Measurements from ENCODE around the gene CRHR2. TPM values are rescaled to one million over a fixed set of nuclear protein-coding genes. Genes with fewer than 3 reads are reported as not detected.

Gene CRHR2
- total and polyA plus RNA-seq, 2 of the 4 experiments (the other 2 are of a cell fraction), result not detected

DNA sequence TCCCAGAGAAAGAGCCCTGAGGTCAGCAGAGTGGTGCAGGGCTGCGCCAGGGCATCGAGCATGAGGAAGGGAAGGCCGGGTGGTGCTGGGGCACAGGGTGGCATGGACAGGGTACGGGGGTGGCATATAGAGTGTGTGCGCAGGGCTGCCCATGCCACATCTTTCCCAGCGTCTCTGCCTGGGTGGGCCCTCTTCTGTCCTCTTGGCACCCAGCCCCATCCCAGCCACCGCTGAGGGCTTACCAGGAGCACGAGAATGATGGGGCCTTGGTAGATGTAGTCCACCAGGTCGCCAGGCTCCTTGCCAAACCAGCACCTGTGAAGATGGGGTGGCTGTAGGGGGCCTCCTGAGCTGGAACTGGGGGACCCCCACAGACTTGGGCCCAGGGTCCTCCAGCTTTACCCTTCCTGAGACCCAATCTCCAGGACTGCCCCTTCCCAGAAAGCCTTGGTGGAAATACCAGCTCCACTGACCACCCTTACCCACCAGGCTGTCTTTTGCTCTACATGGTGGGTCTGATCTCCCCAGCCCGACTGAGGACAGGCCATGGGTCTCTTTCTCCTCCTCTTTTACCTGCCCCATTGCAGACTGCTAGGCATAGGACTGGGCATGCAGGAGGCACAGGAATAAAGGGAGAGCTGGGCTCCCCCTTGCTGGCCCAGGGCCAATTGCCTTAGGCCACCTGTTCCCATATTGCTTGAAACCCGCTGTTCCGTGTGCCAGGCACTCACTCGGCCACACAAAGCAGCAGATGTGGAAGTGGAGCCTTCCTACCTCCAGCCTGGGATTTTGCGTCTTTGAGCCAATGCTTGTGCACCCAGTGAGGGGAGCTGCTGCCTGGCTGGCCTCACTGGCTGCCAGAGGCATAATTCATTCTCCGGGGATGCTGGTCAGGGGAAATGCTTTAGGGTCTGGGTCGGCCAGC lies 21.7 kb downstream of the CRHR2 start (continued):
- no peak for TF ChIP-seq BHLHE40 (IDR thresholded peaks at IDR 0.05; ENCODE audit: low read depth, low read length)

DNA sequence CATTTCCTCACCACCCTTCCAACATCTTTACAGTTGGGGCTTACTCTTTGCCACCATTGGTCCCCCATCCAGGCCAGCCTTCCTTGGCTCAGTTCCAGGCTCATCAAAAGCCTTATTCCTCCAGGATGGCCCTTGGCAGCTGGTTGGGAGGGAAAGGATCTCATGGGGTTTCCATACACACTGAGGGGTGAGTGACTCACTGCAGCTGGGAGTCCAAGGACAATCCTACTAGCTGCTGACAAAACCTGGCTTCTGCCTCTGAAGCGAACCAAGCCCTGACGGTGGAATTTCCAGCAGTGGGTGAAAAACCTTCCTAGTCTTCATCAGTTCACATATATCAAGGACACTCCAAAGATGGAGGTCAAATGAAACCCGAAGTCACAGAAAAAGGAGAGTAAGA lies 22.9 kb downstream of the CRHR2 start:
- dilution Hi-C loops (cut with HindIII; ENCODE audit: low sequenced_read_pairs, unreplicated experiment) (no loop called here), intact Hi-C loops (cut with micrococcal nuclease) (no loop called here), in situ Hi-C loops (cut with MboI; ENCODE audit: low sequenced_read_pairs) (no loop called here)
- DNase-seq, result peak; percentile 8
- H3K79me1 ChIP-seq (ENCODE audit: low read depth in 1 of 2, low read length in 2 of 2), result no peaks in the 10 kb centered on the region
- ChIA-PET POLR2A (ENCODE audit: unreplicated experiment) (no interaction called here), CTCF (interaction anchor here (0.5 kb wide), 1 partner anchor 105 kb away, joined by 8 read pairs; no protein-coding TSS in a partner anchor)
- no peaks in the 10 kb centered on the region for H3K36me3 ChIP-seq (ENCODE audit: control insufficient read depth, insufficient read depth, low read length)
- H4K91ac ChIP-seq (ENCODE audit: insufficient read depth, low read depth, low read length), result no peak overlapping the region
- H4K20me1 ChIP-seq (ENCODE audit: insufficient read depth, low read length), result no peaks in the 10 kb centered on the region
- H4K5ac ChIP-seq (ENCODE audit: low read depth, low read length), result no peak overlapping the region
- no peak overlapping the region for H3K18ac ChIP-seq (ENCODE audit: low read depth, low read length)
- H2BK15ac ChIP-seq (ENCODE audit: low read depth, low read length), result no peak overlapping the region
- no peak overlapping the region for H3K56ac ChIP-seq (ENCODE audit: extremely low read depth, insufficient read depth, low read length)
- H2BK20ac ChIP-seq (ENCODE audit: low read depth, low read length), result no peak overlapping the region
- no peak overlapping the region for H2AK5ac ChIP-seq (ENCODE audit: low read depth, low read length)
- no peaks in the 10 kb centered on the region; the same call in 1 of the 2 replicates for H3K9me1 ChIP-seq (ENCODE audit: insufficient read depth, low read length)
- H3K4me2 ChIP-seq (ENCODE audit: low read depth, low read length), result no peak overlapping the region
- no peak overlapping the region for H3K4me3 ChIP-seq (ENCODE audit: insufficient read depth, low read depth, low read length)
- ATAC-seq (ENCODE audit: low read depth), result no peak
- H3K4me1 ChIP-seq (ENCODE audit: control insufficient read depth, insufficient read depth, low read length), result no peaks in the 10 kb centered on the region
- peaks cover 22% of the 10 kb centered on the region for H3K27me3 ChIP-seq (ENCODE audit: control insufficient read depth, insufficient read depth, low read length)
- no CpG with 5 or more reads among the region's 3 CpGs for WGBS, 2 experiments (ENCODE audit: extremely low coverage in 2 of 2, insufficient read length in 1 of 2)
- no peak for TF ChIP-seq RCOR1 (IDR thresholded peaks at IDR 0.05; ENCODE audit: insufficient replicate concordance, low read length)
- no peak for TF ChIP-seq CTCF (conservative IDR thresholded peaks at IDR 0.05; ENCODE audit: low read depth, low read length)
- TF ChIP-seq, protein P1, sequence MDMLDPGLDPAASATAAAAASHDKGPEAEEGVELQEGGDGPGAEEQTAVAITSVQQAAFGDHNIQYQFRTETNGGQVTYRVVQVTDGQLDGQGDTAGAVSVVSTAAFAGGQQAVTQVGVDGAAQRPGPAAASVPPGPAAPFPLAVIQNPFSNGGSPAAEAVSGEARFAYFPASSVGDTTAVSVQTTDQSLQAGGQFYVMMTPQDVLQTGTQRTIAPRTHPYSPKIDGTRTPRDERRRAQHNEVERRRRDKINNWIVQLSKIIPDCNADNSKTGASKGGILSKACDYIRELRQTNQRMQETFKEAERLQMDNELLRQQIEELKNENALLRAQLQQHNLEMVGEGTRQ (IDR thresholded peaks at IDR 0.05; ENCODE audit: low read depth, low read length), result no peak
- no peak for TF ChIP-seq MAFK (IDR thresholded peaks at IDR 0.05; ENCODE audit: low read depth, low read length)
- no peak for TF ChIP-seq FOS (IDR thresholded peaks at IDR 0.05; ENCODE audit: low read depth, low read length)
- no peak for TF ChIP-seq NFE2L2 (IDR thresholded peaks at IDR 0.05; ENCODE audit: low read depth, low read length)
- TF ChIP-seq RAD21 (IDR thresholded peaks at IDR 0.05; ENCODE audit: low read length), result no peak
- TF ChIP-seq CEBPB (IDR thresholded peaks at IDR 0.05; ENCODE audit: low read depth, low read length), result no peak
- no peak for TF ChIP-seq POLR2A (IDR thresholded peaks at IDR 0.05; ENCODE audit: low read depth, low read length)
- no peak for TF ChIP-seq SMC3 (IDR thresholded peaks at IDR 0.05; ENCODE audit: low read depth, low read length)
- no peak overlapping the region for H3K9ac ChIP-seq (ENCODE audit: low read depth, low read length)
- H4K8ac ChIP-seq (ENCODE audit: low read depth in 2 of 2, low read length in 2 of 2), result no peak overlapping the region
- no peak overlapping the region for H3K14ac ChIP-seq (replicated peaks; ENCODE audit: low read depth, low read length)
- no peak overlapping the region for H2BK5ac ChIP-seq (ENCODE audit: low read depth, low read length, poor library complexity, severe bottlenecking)
- no peak overlapping the region for H3K23ac ChIP-seq (ENCODE audit: low read depth, low read length)
- H3K27ac ChIP-seq (ENCODE audit: insufficient read depth, low read length), result no peak overlapping the region
- H2AFZ ChIP-seq (replicated peaks; ENCODE audit: low read length, poor library complexity), result no peak overlapping the region
- no peak overlapping the region for H2BK120ac ChIP-seq (ENCODE audit: low read depth, low read length)
- no peak overlapping the region for H2AK9ac ChIP-seq (replicated peaks; ENCODE audit: low read depth, low read length, poor library complexity)
- no TSS peak for BruUV-seq (replicated peaks)
- no peak overlapping the region for H3K4ac ChIP-seq (ENCODE audit: low read depth, low read length)
- no peaks in the 10 kb centered on the region for H3K9me3 ChIP-seq (ENCODE audit: control insufficient read depth, insufficient read depth, low read length)
